T-helper 9 cell (primary cell): ENCODE results near the gene SLC2A4.
"Not testable (repeated sequence)": the region's sequence is repeated elsewhere in the genome, so short reads cannot be mapped to it uniquely, and the experiment has no call there.

Experiments used
- DNase-seq: peaks from one replicate; pipeline ENCODE4 v3.0.0-alpha.2; 2020

The SLC2A4 gene

DNA sequence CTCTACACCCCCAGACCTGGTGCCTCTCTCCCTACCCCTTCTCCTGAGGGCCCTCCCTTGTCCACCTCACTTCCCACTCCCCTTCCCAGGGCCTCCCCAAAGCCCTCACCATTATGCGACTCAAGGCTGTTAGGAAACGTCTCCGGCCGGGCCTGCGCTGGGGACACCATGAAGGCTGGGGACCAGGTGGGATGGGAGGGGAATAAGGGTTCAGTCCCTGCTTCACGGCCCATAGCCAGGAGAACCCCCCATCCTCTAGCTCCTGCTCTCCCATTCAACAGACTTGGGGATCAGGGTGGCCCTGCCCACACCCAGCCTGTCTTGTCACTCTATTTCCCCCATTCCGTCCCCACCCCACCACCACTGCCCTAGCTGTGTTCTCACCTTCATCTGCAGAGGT is 45.5 kb downstream of the SLC2A4 start:
- DNase-seq = no peak

DNA sequence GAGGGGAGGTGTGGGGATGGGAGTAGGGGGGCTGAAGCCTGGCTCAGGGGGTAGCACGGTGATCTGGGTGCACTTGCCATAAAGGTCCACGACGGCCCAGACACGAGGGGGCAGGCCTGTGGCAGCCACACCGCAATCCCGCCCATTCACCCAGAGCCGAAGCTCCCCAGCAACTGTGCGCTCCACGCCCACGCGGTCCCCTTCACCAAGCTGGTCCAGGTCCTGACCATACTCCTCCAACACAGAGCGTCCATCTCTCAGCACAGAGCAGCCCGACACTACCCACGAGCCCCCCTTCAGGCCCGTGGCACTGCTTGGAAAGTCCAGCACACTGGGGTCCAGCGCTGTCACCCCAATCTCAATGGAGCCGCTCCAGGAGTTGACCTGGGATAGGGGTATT is 46.0 kb downstream of the SLC2A4 start:
- DNase-seq = no peak

DNA sequence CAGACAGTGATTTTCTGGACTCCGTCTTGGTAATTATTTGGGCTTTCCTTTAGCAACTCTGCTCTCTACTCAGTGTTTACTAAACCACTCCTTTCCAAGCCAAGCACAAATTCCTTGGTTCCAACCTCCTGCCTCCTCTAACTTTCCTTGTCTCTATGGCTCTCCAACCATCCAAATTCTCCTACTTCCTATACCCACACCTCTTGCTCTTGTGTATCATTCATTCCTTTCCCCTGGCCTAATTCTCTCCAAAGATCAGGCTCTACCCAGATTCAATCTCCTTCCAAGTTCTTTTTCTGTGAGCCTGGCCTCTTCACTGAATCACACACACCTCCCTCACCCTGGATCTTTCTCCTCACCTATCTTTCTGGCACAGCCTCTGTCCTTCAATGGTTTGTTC is 46.5 kb downstream of the SLC2A4 start:
- no peak for DNase-seq

DNA sequence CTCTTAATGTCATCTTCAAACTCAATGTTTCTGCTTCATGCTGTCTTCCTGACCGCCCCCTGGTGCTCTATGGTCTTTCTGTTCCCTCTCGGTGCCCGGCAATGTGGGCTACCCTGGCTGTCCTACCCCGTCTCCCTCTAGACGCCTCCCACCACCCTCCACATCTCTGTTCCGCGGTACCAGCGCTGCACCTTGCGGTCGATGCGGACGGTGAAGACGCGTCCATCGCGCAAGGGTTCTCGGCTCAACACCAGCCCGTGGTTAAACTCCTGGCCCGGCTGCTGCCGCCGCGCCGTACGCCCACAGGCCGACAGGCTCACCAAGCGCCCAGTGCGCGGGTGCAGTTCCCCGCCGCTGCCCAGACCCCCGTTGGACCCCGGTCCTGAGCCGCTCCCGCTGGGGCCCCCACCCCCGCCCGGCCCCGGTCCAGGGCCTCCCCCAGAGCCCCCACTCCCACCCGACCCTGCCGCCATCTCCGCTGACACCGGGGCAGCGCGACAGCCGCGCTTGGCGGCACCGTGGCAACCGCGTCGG is 47.4 kb downstream of the SLC2A4 start, which contains the start of gene NEURL4:
Gene NEURL4 (minus strand): TSS at position 496 of the 534 bp plus-strand sequence. CDS start 23 bp downstream, at position 473.
- no peak for DNase-seq

DNA sequence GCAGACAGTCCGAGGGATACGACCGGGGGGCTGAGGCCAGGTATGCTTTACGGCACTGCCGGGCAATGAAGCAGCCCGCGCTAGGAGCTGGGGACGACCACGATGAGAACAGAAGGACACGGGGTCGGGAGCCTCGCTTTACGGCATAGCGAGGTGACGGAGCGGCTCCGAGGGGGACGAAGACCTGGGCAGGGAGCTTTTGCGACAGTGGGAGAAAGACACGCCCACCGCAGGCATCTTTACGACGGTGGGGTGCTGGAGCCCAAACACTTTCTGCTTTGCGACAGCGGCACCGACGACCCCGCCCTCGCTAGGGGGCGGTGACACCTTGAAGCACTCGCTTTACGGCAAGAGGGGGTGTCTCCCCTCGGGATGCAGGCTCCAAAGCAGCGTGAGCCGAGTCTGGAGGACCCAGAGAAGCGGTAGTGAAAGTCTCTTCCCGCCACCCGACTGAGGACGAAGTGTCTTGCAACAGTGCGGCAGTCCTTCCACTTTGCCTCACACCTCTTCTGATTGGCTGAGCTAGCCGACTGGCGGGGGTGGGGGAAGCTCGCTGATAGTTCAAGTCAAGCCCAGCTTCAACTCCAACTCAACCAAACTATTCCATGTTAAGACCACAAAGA is 48.0 kb downstream of the SLC2A4 start:
- DNase-seq = peak; percentile 91

DNA sequence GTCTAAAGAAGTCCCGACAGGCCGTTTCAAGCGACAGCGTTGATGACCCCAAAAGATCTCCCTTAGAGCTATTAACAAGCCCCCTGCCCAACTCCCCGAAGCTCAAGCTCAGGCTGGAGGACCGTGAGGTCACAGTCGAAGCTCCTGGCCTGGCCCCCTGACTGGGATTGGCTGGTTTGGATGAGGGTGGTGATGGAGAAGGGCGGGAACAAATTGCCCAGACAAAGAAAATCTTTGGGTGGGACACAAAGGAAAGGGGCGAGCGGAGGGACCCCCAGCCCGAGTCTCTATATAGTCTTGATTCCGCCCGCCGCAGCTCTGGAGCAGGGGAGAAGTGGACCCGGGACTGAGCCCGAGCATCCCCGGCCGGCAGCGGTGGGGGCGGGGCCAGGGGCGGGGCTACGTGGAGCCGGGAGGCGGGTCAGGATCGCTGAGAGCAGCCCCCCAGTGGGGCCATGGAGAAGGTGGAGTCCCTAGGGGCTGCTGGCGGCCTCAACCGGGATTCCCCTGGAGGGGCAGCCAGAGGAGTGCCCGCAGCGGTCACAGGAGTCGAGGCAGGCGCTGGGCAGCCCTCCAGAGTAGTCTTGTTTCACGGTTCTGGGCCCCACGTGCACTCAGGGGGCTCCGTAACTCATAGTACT is 48.6 kb downstream of the SLC2A4 start:
- DNase-seq = peak; percentile 75

DNA sequence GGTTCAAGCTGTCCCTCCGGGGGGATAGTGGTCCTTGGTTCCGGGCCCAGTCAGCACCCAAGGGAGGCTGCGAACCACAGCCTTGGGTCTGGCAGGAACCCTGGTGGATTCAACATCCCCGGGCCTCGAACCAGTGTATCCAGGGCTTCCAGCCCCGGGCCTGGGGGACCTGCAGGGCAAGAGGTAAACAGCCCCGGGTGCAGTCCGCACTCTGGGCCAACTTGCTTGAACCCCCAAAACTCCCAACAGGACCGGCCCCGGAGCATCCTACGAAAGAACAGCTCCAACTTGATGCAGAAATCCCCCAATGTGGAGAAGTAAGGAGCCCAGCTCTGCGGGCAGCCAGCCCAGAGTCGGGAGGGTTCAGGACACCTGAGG is 49.1 kb downstream of the SLC2A4 start:
- DNase-seq = no peak

DNA sequence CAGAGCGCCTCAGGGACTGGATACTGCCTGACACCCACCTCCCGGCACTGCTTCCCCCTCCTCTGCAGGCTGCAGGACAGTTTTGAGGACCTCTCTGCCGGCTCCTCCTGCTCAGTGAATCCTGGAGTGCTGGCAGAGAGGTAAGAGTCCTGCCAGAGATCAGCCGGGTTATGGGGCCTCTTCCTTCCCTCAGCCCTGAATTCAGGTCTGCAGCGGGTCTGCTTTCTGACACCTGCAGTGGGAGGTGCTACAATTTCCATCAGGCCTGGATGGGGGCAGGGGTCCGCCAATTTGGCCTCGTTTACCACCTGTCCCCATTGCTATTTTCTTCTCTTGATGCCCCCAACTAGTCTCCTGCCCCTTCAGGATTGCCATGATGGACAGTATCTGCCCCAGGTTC is 50.6 kb downstream of the SLC2A4 start:
- DNase-seq = no peak

DNA sequence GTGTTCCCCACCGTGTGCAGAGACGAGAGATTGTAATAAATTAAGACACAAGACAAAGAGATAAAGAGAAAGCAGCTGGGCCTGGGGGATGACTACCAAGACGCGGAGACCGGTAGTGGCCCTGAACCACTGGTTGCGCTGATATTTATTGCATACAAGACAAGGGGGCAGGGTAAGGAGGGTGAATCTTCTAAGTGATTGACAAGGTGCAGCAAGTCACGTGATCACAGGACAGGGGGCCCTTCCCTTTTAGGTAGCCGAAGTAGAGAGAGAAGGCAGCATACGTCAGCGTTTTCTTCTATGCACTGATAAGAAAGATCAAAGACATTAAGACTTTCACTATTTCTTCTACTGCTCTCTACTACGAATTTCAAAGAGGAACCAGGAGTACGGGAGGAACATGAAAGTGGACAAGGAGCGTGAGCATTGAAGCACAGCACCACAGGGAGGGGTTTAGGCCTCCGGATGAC is 51.1 kb downstream of the SLC2A4 start:
- DNase-seq = not testable (repeated sequence)

DNA sequence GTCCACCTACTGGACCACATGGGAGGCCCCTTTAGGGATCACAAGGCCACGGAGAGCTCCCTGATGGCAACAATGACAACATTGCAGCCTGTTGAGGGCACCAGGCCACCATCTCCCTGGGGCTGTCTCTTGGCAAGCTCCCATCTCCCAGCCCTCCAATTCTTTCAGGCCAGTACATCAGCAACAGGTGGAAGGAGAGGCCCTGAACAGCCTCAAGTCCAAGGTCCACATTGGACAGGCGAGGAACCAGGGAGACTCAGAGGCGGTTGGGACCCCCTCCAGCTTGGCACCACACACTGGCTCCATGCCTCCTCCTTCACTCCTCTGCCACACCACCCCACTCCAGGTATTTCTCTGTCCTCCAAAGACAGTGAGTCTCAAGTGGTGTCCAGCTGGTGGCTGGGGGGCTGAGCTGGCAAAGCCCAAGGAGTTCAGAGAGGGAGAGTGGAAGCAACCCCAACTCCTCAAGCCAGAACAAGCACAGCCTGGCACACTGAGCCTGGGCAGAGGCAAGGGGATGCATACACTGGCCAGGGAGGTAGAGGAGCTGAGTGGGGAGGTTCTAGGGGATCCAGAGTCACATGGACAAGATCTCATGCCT is 53.5 kb downstream of the SLC2A4 start:
- DNase-seq = no peak

DNA sequence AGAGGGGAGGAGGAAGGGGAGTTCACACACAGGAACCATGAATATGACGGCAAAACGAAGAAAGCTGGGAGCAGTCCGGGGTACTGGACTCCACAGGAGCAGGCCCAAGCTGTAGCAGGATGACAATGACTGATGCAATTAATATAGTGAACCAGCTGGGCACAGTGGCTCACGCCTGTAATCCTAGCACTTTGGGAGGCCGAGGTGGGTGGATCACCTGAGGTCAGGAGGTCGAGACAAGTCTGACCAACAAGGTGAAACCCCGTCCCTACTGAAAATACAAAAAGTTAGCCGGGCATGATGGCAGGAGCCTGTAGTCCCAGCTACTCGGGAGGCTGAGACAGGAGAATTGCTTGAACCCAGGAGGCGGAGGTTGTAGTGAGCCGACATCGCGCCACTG is 54.2 kb downstream of the SLC2A4 start:
- not testable (repeated sequence) for DNase-seq

DNA sequence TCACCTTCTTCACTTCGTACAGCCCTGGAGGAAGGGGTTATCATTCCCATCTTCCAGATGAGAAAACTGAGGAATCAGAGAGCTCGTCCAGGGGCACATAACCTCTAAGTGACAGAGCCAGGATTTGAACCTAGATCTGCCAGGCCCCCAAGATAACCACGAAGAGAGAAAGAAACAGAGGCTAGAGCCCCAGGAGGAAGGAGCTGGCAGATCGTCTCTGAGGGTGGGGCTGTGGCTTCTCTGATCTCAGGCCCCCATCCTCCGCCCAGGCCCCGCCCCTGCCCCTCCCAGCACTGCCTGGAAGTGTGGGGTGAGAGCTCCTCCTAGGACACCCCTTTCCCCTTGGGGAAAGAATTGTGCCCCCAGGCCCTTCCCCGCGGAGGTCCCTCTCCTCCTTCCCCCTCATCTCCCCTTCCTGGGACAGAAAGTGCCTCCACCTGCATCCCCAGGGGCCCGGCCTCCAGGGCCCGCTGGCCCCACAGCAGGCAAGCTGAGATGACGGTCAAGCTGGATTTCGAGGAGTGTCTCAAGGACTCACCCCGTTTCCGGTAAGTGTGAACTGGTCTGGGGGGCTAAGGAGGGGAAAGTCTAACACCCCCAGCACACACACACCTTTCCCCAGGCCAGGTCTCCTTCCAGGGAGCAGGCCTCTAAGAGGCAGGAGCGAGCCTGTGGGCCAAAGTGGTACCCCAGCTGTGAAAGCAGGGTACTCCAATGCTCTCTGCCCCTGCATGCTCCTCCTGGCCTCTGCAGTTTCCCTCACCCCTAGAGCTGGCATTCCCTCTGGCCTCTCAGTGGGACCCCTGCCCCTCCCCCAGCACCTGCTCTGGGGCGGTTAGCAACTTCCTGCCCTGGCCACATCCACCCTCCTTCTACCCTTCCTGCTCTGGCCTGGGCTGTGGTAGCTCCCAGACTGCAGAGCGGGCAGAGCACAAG is 55.0 kb downstream of the SLC2A4 start, which contains the start of gene ACAP1:
Gene ACAP1 (plus strand): TSS at position 290 of the 936 bp plus-strand sequence. CDS start 206 bp downstream, at position 496.
- peak; percentile 79 for DNase-seq

DNA sequence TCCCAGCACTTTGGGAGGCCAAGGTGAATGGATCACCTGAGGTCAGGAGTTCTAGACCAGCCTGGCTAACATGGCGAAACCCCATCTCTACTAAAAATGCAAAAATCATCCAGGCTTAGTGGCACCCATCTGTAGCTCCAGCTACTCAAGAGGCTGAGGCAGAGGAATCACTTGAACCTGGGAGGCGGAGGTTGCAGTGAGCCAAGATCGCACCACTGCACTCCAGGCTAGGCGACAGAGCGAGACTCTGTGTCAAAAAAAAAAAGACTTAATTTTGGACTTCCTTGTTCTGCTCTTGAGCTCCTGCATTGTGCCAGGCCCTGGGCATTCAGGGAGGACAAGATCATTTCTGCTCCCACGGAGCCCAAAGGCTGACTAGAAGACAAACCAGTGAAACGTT is 56.1 kb downstream of the SLC2A4 start:
- DNase-seq = not testable (repeated sequence)
